ENCODE measurements around the gene RGMA. TPM values are rescaled to one million over a fixed set of nuclear protein-coding genes. Genes with fewer than 3 reads are reported as not detected.

The RGMA gene
- total RNA-seq, 1 experiment from 2014 or later, result 41.4 TPM

- Histone ChIP-seq H3K23me2 (ENCODE audit: insufficient read length, low read depth, low read length, poor library complexity, severe bottlenecking) (no peaks in the 10 kb centered on the region), H3K14ac (ENCODE audit: insufficient read depth, low read length) (no peak overlapping the region), H2BK120ac (ENCODE audit: low read depth, low read length, poor library complexity, severe bottlenecking) (no peak overlapping the region), H3K4me1 (ENCODE audit: insufficient read depth, low read length) (no peaks in the 10 kb centered on the region; the same call in 1 of the 2 replicates), H3K56ac (ENCODE audit: insufficient read length, low read depth, low read length) (no peak overlapping the region), H3K4ac (ENCODE audit: low read depth, low read length) (no peak overlapping the region), H3K79me1 (ENCODE audit: insufficient read depth, low read depth, low read length, poor library complexity, severe bottlenecking) (no peaks in the 10 kb centered on the region), H2BK15ac (ENCODE audit: low read depth, low read length) (no peak overlapping the region), H2BK12ac (ENCODE audit: insufficient read length, low read depth, low read length) (no peak overlapping the region), H2BK5ac (ENCODE audit: insufficient read length, low read length) (no peak overlapping the region), H4K91ac (ENCODE audit: insufficient read length, low read depth, low read length) (no peak overlapping the region), H3K23ac (ENCODE audit: insufficient read length, low read depth, low read length) (no peak overlapping the region), H4K8ac (replicated peaks; ENCODE audit: insufficient read length, low read depth, low read length) (no peak overlapping the region), H3K9me3 (ENCODE audit: control insufficient read depth, low read depth, low read length) (no peaks in the 10 kb centered on the region), H3K27me3 (ENCODE audit: insufficient read depth, low read length) (no peaks in the 10 kb centered on the region; the same call in 1 of the 2 replicates), H3K79me2 (ENCODE audit: insufficient read depth, low read length) (no peaks in the 10 kb centered on the region), H3K18ac (ENCODE audit: insufficient read length, low read depth, low read length) (no peak overlapping the region), H2BK20ac (ENCODE audit: low read depth, low read length, poor library complexity, severe bottlenecking) (no peak overlapping the region), H3T11ph (ENCODE audit: low read length) (no peak overlapping the region), H4K5ac (ENCODE audit: insufficient read length, low read depth, low read length) (no peak overlapping the region), H4K20me1 (ENCODE audit: control insufficient read depth, insufficient read depth, insufficient read length) (peaks cover 3% of the 10 kb centered on the region), H2AFZ (ENCODE audit: low read length) (no peak overlapping the region), H2AK5ac (ENCODE audit: insufficient read length, low read length) (no peak overlapping the region), H3K4me2 (ENCODE audit: insufficient read depth, insufficient read length, low read length) (no peak overlapping the region), H3K9ac (ENCODE audit: extremely low read depth, insufficient read length, low read length) (no peak overlapping the region), H3K27ac (ENCODE audit: insufficient read length, low read depth, low read length) (no peak overlapping the region)
- Mint-ChIP-seq H3K27me3 (ENCODE audit: low read depth) (peaks cover 73% of the 10 kb centered on the region), H3K27ac (no peak overlapping the region), H3K4me1 (peaks cover 20 to 29% of the 10 kb centered on the region in 2 experiments), H3K9me3 (no peaks in the 10 kb centered on the region; a peak in 1 of 5 replicates), H3K36me3 (ENCODE audit: insufficient read depth in 1 of 3, low read depth in 3 of 3) (peaks cover 0 to 2% (median 0%) of the 10 kb centered on the region in 3 experiments; a peak in 1 of 7 replicates), H3K4me3 (peak overlapping the region in 1 of 2 experiments; percentile 15; a peak in 2 of 5 replicates)
- no peak for TF ChIP-seq CTCF (conservative IDR thresholded peaks at IDR 0.05)
- no CpG with 5 or more reads among the region's 7 CpGs for WGBS (ENCODE audit: extremely low coverage, insufficient read length, low lambda C conversion rate)
- DNase-seq, result no peak
These were observed 47.6 kb upstream of the RGMA start for GRCh38 chr15:93136606-93137005.

Measured in H9 (cell line).